Renal cortical epithelial cell (primary cell): ENCODE results near the gene KRT9. TPM values are rescaled to one million over a fixed set of nuclear protein-coding genes. Genes with fewer than 3 reads are reported as not detected.
"Not testable (repeated sequence)": the region's sequence is repeated elsewhere in the genome, so short reads cannot be mapped to it uniquely, and the experiment has no call there.

Experiments used
- DNase-seq: peaks from one replicate; pipeline ENCODE4 v3.0.0-alpha.2; 2011; ENCODE audit warnings: low read depth
- total RNA-seq: library from RNA; depleted of rRNA; stranded (reverse); fragments of >200 nt; gene quantifications from 2 replicates; pipeline ENCODE4 v1.2.3, GENCODE V29; 2014

Gene KRT9
- total RNA-seq, 1 donor from 2014 or later, result not detected

DNA sequence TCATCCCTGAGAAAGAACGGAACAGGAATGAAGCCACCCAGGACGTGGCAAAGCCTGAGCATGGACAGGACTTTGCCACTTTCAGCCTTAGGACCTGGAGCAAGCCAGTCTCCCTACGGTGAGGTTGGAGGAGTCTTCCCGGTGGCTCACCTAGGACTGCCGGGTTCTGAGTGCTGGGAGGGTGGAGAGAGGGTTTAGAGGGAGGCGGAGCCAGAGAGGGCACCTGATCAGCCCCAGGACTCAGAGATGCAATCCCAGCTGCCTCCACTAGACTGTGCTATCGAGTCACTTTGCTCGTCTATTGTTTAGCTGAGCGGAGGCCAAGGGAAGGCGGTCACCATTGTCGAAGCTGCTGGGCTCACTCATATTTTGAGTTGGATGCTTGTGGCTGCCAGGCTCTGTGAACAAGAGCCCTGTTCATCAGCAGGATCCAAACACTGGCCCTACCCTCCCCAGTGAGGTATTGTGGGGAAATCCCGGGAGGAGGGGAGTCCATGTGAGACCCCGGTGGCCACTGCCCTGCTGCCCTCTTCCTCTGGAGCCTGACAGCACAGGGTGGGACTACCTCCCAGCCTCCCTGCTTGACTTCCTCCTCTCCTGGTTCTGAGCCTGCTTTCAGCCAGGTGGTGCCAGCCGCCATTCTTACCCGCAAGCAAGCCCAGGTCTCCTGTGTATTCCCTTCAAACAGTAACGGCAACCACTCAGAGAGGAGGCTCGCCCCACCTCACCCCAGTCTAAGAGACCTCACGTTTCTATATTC lies 7.8 kb upstream of the KRT9 start:
- peak; percentile 76 for DNase-seq

DNA sequence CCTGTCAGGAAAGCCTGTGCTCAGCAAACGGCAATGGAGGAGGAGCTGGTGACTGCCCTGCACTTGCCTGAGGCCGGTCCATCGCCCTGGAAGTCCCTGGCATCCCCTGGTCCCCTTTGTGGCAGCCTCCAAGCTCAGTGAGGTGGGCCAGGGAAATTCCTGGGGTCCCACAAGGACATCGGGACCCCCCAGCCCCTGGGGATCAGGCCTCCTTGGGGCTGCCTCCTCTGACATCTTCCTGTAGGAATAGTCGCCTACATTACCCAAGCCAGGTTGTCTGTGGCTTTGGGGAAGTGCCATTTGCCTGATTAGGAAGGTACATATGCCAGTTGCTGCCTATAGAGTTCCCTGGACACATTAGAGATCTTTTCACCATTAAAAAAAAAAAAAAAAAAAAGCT lies 7.1 kb upstream of the KRT9 start:
- no peak for DNase-seq

DNA sequence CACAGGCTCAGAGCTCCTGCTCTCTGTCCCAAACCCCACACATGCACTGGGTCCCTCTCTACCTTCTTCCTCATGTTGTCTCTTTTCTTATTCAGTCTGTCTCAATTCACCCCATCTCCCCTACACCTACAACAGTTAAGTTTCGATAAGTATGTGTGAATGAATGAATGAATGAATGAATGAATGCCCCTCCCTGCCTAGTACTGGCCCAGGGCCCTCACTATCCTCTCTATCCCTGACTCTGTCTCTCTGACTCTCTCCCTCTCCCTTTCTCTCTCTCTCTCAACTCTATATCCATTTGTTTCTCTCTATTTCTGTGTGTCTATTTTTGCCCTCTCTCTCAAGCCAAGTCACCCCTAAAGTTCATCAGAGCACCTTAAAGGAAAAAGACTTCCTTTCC lies 6.7 kb upstream of the KRT9 start:
- DNase-seq, result no peak

DNA sequence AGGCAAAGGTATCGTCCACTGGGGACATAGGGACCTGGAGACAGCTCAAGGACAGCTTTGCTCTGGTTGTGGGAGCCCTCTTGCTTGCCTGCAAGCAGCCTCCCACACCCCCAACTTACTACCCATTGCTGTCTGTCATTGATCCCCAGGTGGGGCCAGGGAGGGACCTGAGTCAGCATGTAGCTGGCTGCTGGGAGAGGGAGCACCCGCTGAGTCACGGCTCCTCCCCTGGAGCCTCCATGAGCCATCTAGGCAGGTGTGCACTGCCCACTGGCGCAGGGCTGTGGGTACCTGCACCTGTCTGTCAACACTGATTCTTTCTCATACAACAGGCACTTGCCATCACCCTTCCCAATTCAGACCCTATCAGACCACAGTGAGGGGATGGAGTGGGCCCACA lies 4.9 kb upstream of the KRT9 start:
- not testable (repeated sequence) for DNase-seq

DNA sequence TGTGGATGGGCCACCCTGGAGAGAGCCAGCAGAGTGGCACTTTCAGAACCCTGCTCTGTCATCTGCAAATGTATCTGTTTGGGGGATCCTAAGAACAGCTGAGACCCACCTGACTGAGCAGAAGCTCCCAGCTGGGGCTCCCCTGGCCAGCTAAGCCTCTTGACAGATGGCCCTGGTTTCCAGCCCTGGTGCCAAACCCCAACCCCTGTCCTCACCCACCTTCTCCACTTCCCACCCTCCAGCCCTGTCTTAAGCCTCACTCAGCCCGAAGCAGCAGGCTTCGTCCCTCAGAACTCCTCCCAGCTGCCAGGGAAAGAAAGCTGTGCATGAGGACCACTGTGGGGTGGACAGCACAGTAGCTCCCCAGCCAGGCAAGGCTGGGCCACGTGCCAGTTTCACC lies 3.5 kb upstream of the KRT9 start:
- no peak for DNase-seq

- DNase-seq, result no peak
These were observed 4.5 kb downstream of the KRT9 start for GRCh38 chr17:41567317-41567716.

DNA sequence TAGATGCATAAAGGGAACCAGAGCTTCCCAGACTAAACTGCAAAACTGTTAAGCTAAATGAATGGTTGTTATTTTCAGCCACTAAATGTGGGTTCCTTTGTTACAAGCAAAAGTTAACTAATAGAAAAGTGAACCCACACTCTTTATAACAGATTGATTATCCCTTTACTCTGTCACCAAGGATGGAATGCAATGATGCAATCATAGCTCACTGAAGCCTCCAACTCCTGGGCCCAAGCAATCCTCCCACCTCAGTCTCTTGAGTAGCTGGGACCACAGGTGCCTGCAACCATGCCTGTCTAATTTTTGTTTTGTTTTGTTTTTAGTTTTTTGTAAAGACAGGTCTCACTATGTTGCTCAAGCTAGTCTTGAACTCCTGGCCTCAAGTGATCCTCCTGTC lies 6.5 kb downstream of the KRT9 start:
- DNase-seq, result no peak

DNA sequence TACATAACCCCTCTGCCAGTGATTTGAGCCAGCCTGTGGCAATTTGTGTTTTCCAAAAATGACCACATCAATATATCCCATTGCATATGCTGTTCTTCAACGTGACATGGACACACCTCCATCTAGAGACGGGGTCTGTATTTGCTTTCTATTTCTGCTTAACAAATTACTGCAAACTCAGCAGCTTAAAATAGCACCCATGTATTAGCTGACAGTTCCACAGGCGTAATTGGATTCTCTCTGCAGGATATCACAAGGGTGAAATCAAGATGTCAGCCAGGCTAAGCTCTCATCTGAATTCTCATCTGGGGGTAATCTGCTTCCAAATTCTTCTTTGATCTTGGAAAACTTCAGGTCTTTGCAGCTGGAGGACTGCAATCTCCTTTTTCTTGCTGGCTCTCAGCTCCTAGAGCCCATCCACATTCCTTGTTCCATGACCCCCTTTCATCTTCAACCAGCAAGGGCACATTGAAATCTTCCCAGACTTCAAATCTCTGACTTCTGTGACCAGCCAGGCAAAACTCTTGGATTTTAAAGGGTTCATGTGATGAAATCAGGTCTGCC lies 8.2 kb downstream of the KRT9 start:
- no peak for DNase-seq

DNA sequence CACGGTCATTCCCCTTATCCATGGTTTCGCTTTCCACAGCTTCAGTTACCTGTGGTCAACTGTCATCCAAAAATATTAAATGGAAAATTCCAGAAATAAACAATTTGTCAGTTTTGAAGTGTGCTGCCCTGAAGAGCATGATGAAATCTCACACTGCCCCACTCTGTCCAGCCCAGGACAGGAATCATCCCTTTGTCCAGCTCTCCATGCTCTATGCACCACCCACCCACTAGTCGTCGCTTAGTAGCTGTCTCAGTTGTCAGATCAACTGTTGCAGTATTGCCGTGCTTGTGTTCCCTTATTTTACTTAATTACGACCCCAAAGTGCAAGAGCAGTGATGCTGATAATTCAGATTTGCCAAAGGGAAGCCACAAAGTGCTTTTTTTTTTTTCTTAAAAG lies 10.3 kb downstream of the KRT9 start:
- DNase-seq, result no peak

DNA sequence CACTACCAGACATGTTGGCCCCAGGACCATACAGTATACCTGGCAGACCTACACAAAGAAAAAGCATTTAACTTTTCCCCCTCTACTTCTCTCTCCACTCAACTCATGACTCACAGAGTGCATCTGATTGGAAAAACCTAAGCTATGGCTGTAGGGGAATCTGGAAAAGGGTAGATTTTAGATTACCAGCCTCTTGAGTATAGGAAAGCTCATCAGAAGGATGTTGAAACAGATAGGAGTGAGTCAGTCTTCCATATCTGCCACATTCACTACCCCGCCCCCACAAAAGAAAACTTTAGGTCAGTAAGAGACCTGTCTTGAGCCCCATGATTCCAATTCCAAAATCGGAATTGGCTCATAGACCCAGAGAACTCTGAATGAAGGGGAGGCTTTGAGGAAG lies 12.3 kb downstream of the KRT9 start:
- DNase-seq, result peak; percentile 13

DNA sequence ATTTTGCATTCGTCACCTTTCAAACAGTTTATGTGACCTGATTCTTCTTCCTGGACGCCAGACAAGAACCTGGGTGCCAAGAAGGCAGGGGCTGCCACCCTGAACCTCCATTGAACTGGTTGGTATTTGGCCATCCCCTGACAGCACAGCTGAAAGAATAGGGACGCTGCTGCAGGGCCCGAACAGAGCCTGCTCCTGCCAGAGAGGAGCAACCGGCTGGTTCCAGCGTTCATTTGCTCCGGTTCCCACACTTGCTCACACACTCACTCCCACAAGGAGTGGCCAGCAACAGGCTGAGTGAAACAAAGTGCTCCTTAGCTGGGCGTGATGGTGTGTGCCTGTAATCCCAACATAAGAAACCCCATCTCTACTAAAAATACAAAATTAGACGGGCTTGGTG lies 14.9 kb downstream of the KRT9 start:
- DNase-seq, result no peak

- no peak for DNase-seq
These were observed 15.6 kb downstream of the KRT9 start for GRCh38 chr17:41556306-41556705.

GRCh38 chr17:41555105-41555887 lies 16.6 kb downstream of the KRT9 start:
- DNase-seq, result peak; percentile 9

DNA sequence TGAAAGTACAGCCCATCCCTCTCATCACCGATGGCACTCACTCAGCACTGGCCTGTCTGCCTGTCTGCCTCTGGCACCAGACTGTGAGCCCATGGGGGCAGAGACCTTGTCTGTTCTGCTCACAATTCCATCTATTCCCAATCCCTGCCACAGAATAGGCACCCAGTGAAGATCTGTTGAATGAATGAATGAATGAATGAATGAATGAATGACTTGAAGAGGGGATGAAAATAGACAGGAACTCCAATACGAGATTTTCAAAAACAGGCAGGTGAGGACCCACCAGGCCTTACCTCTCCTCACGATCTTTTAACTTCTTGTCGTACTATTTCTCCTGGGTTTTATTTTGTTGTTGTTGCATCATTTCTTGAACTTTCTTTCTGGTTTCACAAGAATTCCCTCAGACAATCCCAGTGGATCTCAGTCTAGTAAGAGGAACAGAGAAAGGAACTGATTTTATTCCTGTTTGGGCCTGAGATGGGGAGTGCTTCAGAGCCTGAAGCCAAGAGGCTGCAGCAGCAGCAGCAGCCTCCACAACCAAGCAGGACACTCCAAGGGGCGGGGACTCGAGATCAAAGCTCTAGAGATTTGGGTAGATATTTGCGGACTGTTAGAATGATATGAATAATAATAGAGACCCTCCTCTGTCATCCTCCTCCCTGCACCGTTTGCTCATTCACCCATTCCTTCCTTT lies 17.7 kb downstream of the KRT9 start:
- DNase-seq, result no peak

DNA sequence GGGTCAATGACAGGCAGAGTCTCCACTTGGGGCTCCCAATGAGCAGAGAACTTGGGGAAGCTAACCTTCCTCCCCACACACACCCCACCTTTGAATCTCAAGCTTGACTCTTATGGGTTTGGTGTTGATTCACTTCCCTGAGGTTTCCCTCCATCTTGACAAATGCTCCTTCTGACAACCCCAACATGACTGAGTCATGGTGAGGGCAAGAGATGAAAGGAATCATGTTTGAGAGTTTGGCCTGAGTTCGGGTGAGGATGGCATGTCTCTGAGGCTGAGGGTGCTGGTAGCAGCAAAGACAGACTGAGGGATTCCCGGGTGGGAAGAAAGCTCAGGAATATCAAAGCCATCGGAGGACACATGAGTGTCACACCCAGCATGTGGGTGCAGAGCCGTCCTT lies 18.7 kb downstream of the KRT9 start:
- DNase-seq, result peak; percentile 19

- no peak for DNase-seq
These were observed 19.4 kb downstream of the KRT9 start for GRCh38 chr17:41552455-41552854.

- DNase-seq, result peak; percentile 57
These were observed 20.5 kb downstream of the KRT9 start for GRCh38 chr17:41551365-41551764.

- peak; percentile 70 for DNase-seq
These were observed 22.2 kb downstream of the KRT9 start for GRCh38 chr17:41549596-41550039.

DNA sequence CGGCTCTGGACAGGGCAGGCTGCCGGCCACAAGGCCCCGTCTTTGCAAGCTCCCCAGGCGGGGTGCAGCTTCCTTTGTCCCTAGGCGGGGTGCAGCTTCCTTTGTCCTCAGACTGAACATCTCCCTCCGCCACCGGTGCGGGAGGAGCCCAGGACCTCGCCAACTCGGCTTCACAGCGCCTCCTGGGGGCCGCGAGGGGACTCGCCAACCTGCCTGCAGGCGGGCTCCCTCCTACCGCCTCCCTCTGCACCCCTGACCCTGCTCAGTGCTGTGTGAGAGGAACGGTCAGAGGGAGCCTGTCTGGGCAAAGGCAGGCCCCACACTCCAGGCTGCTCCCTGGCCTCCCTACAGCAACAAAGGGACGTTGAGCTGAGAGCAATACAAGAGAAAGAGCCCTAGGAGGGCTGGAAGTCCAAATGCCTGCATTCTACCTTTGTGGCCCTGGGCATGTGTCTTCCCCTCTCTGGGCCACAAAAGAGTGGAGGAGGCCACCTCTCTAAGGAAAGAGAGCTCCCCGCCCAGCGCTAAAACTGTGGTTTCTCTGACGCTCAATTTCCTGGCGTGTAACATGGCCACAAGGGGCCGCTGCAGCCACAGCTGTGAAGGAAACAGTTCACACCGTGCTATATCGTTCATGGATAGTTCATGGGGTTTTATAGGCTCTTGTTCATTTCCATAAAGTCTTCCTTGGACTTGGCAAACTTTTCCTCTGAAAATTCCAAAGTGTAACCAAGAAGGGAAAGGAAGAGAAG lies 22.8 kb downstream of the KRT9 start:
- DNase-seq, result peak; percentile 73

GRCh38 chr17:41547921-41548843 lies 23.7 kb downstream of the KRT9 start:
- DNase-seq, result peak; percentile 98
